Neural crest cell (in vitro differentiated cells): ENCODE results near the gene GNA12. TPM values are rescaled to one million over a fixed set of nuclear protein-coding genes. Genes with fewer than 3 reads are reported as not detected.

ENCODE experiments used
- DNase-seq: peaks from one replicate; pipeline ENCODE4 v3.0.0; 2021; ENCODE audit warnings: low read depth, mixed read lengths, low spot score
- H3K27ac Mint-ChIP-seq: one replicate; pipeline ENCODE4 v1.8.0; 2021; ENCODE audit warnings: mild to moderate bottlenecking, mixed read lengths; ENCODE audit not compliant: unreplicated experiment
- H3K27me3 Mint-ChIP-seq: 2 replicates; pipeline ENCODE4 v1.8.0; 2021; ENCODE audit warnings: low read depth, mild to moderate bottlenecking, mixed read lengths
- H3K36me3 Mint-ChIP-seq: 2 replicates; pipeline ENCODE4 v1.8.0; 2021; ENCODE audit warnings: low read depth, mild to moderate bottlenecking, mixed read lengths
- H3K4me1 Mint-ChIP-seq: 2 replicates; pipeline ENCODE4 v1.8.0; 2021; ENCODE audit warnings: mixed read lengths
- H3K4me3 Mint-ChIP-seq: one replicate; pipeline ENCODE4 v1.8.0; 2021; ENCODE audit warnings: mild to moderate bottlenecking, mixed read lengths
- H3K9me3 Mint-ChIP-seq: 2 replicates; pipeline ENCODE4 v1.8.0; 2021; ENCODE audit warnings: mixed read lengths
- total RNA-seq: library from RNA; stranded (reverse); gene quantifications from 2 replicates; pipeline ENCODE4 v1.2.1, GENCODE V29; 2021
- TF ChIP-seq, protein P1 (sequence below): fragments of 200-600 bp; sonication (generic); conservative IDR thresholded peaks from 2 replicates; pipeline ENCODE4 v1.5.0; 2021; ENCODE audit warnings: antibody characterized with exemption, mild to moderate bottlenecking

GNA12 gene
- total RNA-seq, 1 donor from 2014 or later = 63.5 TPM

DNA sequence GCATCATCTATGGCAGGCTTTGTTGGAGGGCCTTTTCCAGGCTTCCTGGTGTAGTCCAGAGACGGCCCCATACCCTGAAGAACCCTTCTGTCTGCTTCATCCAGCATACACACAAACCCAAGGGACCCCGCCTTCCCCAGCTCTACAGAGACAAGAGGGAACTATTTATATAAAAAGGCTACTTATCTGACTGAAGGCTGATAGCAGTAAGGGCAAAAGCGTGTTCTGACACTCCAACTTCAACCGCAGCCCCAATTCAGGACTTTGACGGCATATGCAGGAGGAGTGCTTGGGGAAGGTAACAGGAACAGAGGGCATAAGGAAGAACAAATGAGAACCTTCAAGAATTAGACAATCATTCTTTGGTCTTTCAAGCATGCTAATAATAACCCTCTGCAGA is 21.0 kb downstream of the GNA12 start:
- TF ChIP-seq, protein P1, sequence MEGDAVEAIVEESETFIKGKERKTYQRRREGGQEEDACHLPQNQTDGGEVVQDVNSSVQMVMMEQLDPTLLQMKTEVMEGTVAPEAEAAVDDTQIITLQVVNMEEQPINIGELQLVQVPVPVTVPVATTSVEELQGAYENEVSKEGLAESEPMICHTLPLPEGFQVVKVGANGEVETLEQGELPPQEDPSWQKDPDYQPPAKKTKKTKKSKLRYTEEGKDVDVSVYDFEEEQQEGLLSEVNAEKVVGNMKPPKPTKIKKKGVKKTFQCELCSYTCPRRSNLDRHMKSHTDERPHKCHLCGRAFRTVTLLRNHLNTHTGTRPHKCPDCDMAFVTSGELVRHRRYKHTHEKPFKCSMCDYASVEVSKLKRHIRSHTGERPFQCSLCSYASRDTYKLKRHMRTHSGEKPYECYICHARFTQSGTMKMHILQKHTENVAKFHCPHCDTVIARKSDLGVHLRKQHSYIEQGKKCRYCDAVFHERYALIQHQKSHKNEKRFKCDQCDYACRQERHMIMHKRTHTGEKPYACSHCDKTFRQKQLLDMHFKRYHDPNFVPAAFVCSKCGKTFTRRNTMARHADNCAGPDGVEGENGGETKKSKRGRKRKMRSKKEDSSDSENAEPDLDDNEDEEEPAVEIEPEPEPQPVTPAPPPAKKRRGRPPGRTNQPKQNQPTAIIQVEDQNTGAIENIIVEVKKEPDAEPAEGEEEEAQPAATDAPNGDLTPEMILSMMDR = no peak
- no peak for DNase-seq
- Mint-ChIP-seq H3K36me3 (peaks cover 3% of the 10 kb centered on the region), H3K27me3 (no peaks in the 10 kb centered on the region), H3K4me1 (peaks cover 52% of the 10 kb centered on the region), H3K27ac (no peak overlapping the region), H3K9me3 (no peaks in the 10 kb centered on the region), H3K4me3 (no peak overlapping the region)

DNA sequence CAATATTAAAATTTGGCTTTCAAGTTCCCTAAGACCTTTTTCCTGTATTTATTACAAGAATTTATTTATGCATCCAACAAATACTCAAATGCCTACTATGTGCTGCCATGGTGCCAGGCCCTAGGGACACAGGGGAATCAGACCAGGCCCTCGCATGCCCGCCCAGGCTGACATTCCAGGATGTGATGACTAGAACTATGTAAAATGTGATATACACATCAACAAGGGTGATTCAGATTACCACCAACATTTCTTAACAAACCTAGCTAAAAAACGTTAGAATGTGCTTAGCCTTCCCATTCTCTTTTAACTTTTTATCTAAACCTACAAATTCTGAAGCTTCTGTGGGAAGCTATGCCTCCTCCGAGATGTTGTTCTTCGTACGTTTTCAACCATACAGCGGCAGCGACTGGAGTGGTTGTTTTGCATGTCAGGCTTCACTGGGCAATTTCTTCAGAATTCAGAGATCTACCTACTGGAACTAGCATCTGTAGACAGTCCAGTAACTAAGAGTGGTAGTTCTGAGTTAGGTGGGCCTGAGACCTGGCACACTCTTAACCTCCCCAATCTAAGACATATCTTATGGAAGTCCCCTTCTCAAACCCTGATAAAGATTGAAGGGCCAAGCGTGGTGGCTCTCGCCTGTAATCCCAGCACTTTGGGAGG is 22.1 kb downstream of the GNA12 start:
- H3K36me3 Mint-ChIP-seq = peaks cover 3% of the 10 kb centered on the region
- TF ChIP-seq, protein P1 = no peak
- H3K9me3 Mint-ChIP-seq = no peaks in the 10 kb centered on the region
- H3K4me1 Mint-ChIP-seq = peaks cover 52% of the 10 kb centered on the region
- peak overlapping the region; percentile 48 for H3K27ac Mint-ChIP-seq
- DNase-seq = no peak
- H3K27me3 Mint-ChIP-seq = no peaks in the 10 kb centered on the region
- H3K4me3 Mint-ChIP-seq = no peak overlapping the region

DNA sequence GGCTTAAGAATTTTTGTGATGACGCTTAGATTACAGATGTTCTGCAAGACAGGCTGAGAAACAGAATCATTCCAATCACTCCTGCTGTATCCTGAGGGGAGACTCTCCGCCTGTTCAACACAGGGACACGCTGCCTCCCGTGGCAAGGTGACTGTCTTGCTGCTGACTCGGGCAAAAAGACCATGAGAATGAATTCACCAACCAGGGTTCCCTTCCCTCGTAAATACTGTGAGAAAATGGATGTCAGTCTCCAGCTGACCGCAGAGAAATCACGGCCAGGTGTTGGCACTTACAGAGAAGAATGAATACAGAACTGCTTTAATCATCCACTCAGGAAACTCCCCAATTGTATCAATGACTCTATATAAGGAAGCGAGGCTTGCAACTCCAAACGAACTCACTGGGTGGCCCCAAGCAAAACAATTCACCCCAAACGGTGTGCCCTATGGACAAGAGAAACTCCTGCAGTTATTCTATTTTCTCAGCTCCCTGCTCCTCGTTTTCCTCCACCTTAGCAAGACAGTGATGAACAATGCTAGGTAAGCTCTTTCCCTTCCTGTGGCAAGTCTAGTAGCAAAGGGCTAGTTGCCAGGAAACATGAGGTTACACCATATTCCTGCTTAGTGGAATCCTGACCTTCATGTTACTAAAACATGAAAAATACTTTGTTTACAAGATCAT is 22.8 kb downstream of the GNA12 start:
- no peak for DNase-seq
- no peaks in the 10 kb centered on the region for H3K27me3 Mint-ChIP-seq
- no peaks in the 10 kb centered on the region for H3K9me3 Mint-ChIP-seq
- peaks cover 3% of the 10 kb centered on the region for H3K36me3 Mint-ChIP-seq
- peak overlapping the region; percentile 19 for H3K27ac Mint-ChIP-seq
- peaks cover 52% of the 10 kb centered on the region for H3K4me1 Mint-ChIP-seq
- no peak overlapping the region for H3K4me3 Mint-ChIP-seq
- TF ChIP-seq, protein P1 = peak; percentile 32

DNA sequence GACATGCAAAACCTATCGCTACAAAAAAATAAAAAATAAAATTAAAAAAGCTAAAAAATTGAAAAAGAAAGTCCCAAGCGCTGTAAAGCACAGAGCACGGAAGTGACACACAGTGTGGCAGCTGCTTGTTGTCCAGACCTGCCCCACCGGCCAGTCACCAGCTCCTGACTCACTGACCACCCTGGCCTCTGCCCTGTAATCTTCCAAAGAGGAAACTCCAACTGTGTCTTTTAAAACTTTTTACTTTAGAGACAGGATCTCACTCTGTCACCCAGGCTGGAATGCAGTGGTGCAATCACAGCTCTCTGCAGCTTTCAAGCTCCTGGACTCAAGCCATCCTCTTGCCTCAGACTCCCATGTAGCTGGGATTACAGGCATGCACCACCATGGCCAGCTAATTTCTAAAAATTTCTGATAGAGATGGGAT is 23.6 kb downstream of the GNA12 start:
- H3K9me3 Mint-ChIP-seq = no peaks in the 10 kb centered on the region
- TF ChIP-seq, protein P1 = no peak
- peaks cover 52% of the 10 kb centered on the region for H3K4me1 Mint-ChIP-seq
- no peaks in the 10 kb centered on the region for H3K36me3 Mint-ChIP-seq
- H3K27ac Mint-ChIP-seq = no peak overlapping the region
- no peak for DNase-seq
- H3K27me3 Mint-ChIP-seq = no peaks in the 10 kb centered on the region
- H3K4me3 Mint-ChIP-seq = no peak overlapping the region

DNA sequence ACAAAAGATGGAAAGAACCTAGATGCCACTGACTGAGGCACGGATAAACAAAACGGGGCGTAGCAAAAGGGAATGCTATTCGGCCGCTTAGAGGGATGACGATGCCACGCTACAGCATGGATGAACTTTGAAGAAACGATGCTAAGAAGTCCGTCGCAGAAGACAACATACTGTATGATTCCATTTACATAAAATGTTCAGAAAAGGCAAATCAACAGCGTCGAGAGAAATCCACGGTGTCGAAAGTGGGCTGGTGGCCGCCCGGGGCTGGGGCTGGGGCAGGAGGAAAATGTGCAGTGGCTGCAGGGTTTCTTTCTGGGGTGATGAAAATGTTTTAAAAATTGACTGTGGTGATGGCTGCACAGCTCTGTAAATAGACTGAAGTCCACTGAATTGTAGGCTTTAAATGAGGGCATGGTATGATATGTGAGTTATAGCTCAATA is 24.1 kb downstream of the GNA12 start:
- Mint-ChIP-seq H3K9me3 (no peaks in the 10 kb centered on the region), H3K27me3 (no peaks in the 10 kb centered on the region), H3K4me3 (no peak overlapping the region), H3K36me3 (peaks cover 2% of the 10 kb centered on the region), H3K27ac (no peak overlapping the region), H3K4me1 (peaks cover 50% of the 10 kb centered on the region)
- DNase-seq = no peak
- TF ChIP-seq, protein P1 = no peak
